WI38 (cell line): ENCODE measurements around the gene CFAP58.

Experiments used
- H3K4me3 ChIP-seq: 2 replicates; pipeline ENCODE4 v1.5.1; 2011; ENCODE audit warnings: low read depth, mild to moderate bottlenecking, control low read depth, low read length
- TF ChIP-seq, protein P1 (sequence below): IDR thresholded peaks from 2 replicates; pipeline ENCODE4 v1.5.1; 2012; ENCODE audit warnings: low read depth, mild to moderate bottlenecking, control low read depth, low read length

The CFAP58 gene

DNA sequence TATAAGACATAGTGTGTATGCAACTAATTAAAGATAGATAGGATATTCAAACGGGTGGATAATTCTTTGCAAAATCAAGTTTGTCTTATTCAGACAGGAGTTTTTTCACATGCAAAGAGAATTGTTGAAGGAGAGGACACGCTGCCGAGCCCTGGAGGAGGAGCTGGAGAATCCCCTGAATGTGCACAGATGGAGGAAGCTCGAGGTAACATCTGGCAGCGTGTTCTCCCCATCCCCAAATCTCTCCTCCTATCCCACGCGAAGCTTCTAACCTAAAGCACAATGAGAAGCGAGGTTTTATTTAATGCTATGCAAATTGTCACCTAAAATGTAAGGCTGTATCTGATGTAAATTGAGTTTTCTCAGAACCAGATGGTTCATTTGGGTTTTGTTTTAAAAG, 50.0 kb downstream of the CFAP58 start:
- no peak overlapping the region for H3K4me3 ChIP-seq
- TF ChIP-seq, protein P1, sequence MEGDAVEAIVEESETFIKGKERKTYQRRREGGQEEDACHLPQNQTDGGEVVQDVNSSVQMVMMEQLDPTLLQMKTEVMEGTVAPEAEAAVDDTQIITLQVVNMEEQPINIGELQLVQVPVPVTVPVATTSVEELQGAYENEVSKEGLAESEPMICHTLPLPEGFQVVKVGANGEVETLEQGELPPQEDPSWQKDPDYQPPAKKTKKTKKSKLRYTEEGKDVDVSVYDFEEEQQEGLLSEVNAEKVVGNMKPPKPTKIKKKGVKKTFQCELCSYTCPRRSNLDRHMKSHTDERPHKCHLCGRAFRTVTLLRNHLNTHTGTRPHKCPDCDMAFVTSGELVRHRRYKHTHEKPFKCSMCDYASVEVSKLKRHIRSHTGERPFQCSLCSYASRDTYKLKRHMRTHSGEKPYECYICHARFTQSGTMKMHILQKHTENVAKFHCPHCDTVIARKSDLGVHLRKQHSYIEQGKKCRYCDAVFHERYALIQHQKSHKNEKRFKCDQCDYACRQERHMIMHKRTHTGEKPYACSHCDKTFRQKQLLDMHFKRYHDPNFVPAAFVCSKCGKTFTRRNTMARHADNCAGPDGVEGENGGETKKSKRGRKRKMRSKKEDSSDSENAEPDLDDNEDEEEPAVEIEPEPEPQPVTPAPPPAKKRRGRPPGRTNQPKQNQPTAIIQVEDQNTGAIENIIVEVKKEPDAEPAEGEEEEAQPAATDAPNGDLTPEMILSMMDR = no peak

DNA sequence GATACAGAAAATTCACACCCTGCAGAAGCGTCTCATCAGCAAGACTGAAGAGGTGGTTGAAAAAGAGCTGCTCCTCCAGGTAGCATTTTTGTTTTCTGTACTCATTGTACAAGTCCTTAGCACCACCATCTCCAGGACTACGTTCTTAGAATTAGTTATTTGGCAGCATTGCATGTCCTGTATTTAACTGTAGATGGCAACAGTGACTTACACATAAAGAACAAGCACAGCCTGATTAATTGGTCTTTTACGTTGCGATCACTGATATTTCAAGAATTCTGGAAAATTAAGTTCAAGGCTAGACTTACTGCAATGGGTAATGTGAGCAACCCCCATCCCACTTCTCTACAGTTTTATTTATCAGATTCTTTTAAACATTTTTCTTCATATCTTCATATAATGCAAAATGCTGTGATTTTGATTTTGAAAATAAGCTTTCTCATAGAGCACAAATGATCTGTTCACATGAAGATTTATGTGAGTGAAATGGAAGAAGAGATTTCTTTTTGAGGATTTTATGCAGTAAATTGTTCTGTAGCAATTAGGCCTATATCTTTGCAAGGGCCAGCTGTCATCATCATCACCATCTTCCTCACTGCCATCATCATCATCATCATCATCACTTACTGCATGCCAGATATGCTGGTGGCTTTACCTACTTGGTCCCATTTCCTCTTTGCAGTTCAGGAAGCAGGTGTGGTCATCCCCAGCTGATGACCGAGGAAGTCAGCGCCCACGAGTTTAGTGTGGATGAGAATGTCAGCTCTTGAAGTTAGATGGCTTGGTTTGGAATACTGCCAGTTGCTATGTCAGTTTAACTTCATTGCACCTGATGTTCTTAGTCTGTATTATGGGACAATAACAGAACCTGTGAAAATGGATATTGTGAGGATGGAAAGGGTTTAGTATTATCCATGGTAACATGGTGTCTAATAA, 53.4 kb downstream of the CFAP58 start:
- H3K4me3 ChIP-seq = no peak overlapping the region
- TF ChIP-seq, protein P1 = no peak

DNA sequence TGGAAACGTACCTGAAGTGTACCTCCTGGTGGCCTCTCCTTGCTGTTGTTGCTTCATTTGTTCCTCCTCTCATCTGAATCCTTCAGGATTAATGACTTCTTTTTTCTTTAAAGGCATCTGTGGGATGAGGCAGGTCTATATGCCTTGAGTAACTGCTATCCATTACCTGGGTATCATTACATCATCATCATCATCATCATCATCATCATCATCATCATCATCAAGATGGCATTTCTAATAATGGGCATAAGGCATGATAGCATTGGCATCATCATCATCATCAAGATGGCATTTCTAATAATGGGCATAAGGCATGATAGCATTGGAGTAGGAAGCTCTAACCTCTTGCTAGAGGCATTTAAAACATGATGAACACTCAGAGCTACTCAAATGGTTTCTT, 59.9 kb downstream of the CFAP58 start:
- no peak overlapping the region for H3K4me3 ChIP-seq
- TF ChIP-seq, protein P1 = no peak

DNA sequence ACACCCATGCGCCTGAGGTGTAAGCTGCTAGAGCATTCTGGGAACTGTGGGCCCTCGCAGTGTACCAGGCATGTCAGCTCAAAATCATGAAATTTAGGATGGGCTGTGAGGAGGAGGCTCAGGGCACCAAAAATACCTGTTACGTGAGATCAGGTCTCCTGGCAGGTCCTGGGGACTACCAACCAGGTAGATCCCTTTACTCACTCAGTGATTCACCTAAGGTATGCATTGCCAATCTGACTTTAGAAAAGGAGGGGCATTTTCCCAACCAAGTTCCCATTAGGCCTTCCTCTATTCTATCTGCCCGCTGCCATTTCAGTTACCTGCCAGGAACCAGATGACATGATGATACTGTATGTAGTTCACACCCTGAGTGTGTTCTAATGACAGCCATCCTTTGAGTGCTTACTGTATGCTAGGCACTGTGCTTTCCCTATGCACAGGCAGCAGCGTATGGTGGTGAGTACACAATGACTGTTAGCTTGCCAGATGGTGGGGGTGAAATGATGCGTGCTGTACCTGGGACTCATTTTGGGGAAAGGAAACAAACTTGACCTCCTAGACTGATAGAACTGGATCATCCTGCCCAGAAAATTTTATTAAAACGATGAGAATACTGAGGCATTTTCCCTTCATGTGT, 62.0 kb downstream of the CFAP58 start:
- TF ChIP-seq, protein P1 = no peak
- H3K4me3 ChIP-seq = no peak overlapping the region

DNA sequence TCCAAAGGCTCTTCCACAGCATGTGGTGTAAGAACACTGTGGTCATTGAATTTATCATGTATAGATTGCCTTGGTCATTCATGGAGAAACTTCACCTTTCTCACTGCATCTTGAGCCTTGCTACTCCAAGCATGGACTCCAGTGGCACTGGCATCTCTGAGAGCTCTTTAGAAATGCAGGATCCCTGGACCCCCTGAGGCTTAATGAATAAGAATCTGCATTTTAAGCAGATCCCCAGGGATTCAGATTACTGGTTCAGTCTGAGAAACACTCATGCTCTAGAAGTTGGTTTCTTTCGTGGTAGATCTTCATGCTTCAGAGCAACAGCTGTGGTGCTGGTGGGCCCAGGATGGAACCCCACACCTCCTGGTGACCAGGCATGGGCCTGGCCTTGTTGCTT, 63.2 kb downstream of the CFAP58 start:
- TF ChIP-seq, protein P1 = no peak
- no peak overlapping the region for H3K4me3 ChIP-seq

DNA sequence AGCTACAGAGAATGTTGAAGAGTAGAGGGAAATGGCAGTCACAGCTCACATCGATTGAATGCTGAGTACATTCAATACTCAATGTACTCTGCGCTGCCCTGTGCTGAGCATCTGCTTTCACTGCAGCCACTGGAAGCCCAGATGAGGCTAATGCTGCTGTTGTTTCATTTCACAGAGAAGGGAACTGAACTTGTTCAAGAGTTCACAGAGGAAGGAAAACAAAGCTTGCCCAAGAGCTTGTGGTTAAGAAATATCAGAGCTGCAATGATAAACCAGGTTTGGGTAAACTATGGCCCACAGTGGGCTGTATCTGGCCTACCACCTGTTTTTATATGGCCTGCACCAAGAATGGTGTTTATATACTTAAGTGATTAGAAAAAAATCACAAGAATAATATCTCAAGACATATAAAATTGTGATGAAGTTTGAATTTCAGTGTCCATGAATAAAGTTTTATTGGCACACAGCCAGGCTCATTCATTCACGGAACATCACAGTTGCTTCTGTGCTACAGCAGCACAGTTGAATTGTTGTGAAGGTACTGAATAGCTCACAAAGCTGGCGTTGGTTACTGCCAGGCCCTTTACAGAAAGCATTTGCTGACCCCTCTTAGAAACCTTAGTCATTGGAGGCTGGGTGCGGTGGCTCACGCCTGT, 64.1 kb downstream of the CFAP58 start:
- TF ChIP-seq, protein P1 = no peak
- H3K4me3 ChIP-seq = no peak overlapping the region
